KOPT-K1 (cell line): Measurements from ENCODE around the gene INHBC.
A peak's percentile ranks its signal among the peaks of the same experiment; 100 is the strongest.
"Not testable (repeated sequence)": the region's sequence is repeated elsewhere in the genome, so short reads cannot be mapped to it uniquely, and the experiment has no call there.

ENCODE experiments used
- H3K27ac ChIP-seq: fragments of 200-600 bp; sonication (generic); 2 replicates; pipeline ENCODE4 v1.5.1; 2016; ENCODE audit warnings: antibody characterized with exemption, mild to moderate bottlenecking, low read depth, low read length; ENCODE audit not compliant: poor library complexity, severe bottlenecking
- H3K36me3 ChIP-seq: fragments of 200-600 bp; sonication (generic); 2 replicates; pipeline ENCODE4 v1.5.1; 2017; ENCODE audit warnings: antibody characterized with exemption, mild to moderate bottlenecking, low read length, moderate library complexity; ENCODE audit not compliant: insufficient read depth
- H3K9me3 ChIP-seq: fragments of 200-600 bp; sonication (generic); 2 replicates; pipeline ENCODE4 v1.5.1; 2017; ENCODE audit warnings: antibody characterized with exemption, low read length, mild to moderate bottlenecking; ENCODE audit not compliant: insufficient read depth, poor library complexity, severe bottlenecking

The INHBC gene

GRCh38 chr12:57489157-57489641 lies 54.6 kb downstream of the INHBC start:
- Histone ChIP-seq H3K9me3 (no peaks in the 10 kb centered on the region), H3K36me3 (peaks cover 47% of the 10 kb centered on the region), H3K27ac (peak overlapping the region; percentile 76)

DNA sequence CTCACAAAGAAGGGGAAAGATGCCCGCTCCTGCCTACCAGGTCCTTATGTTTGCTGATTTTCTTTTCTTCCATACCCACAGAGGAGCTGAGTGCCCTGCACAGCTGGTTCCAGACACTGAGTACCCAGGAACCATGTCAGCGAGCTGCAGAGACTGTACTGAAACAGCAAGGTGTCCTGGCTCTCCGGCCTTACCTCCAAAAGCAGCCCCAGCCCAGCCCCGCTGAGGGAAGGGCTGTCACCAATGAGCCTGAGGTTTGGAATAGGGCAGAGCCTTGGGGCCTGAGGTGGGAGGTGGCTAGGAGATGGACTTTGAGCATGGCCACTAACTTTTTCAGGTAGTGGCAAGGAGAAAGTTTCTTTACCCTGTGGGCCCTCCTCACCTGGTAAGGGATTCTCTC lies 55.5 kb downstream of the INHBC start:
- Histone ChIP-seq H3K9me3 (no peaks in the 10 kb centered on the region), H3K27ac (no peak overlapping the region), H3K36me3 (peaks cover 52% of the 10 kb centered on the region)

DNA sequence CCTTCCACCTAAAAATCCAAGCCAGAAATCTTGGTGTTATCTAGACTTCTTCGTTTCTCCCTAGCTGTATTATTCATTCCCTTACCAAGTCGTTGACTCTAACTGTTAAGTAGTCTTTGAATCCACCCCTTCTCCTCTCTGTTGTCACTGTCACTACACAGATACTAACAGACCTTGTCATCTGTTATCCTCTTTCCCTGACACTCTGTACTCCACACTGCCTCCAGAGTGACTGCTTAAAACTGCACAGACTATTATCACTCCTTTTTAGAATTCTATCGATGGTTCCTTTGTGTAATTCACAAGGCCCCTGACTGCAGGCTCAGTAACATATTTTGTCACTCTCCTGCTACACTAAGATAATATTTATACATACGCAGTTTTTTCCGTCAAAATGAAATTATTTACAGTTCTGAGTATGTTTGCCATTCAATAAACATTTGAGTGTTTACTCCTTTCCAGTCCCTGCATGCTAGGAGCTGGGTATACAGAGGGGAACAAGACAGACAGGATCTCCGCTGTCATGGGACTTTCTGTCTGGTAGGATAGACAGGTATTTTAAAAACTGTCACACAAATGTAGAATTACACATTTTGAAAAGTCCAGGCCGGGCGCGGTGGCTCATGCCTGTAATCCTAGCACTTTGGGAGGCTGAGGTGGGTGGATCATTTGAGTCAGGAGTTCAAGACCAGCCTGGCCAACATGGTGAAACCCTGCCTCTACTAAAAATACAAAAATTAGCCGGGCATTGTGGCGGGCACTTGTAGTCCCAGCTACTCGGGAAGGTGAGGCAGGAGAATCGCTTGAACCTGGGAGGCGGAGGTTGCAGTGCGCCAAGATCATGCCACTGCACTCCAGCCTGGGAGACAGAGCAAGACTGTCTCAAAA lies 57.1 kb downstream of the INHBC start:
- Histone ChIP-seq H3K27ac (no peak overlapping the region), H3K36me3 (peaks cover 65% of the 10 kb centered on the region), H3K9me3 (no peaks in the 10 kb centered on the region)

DNA sequence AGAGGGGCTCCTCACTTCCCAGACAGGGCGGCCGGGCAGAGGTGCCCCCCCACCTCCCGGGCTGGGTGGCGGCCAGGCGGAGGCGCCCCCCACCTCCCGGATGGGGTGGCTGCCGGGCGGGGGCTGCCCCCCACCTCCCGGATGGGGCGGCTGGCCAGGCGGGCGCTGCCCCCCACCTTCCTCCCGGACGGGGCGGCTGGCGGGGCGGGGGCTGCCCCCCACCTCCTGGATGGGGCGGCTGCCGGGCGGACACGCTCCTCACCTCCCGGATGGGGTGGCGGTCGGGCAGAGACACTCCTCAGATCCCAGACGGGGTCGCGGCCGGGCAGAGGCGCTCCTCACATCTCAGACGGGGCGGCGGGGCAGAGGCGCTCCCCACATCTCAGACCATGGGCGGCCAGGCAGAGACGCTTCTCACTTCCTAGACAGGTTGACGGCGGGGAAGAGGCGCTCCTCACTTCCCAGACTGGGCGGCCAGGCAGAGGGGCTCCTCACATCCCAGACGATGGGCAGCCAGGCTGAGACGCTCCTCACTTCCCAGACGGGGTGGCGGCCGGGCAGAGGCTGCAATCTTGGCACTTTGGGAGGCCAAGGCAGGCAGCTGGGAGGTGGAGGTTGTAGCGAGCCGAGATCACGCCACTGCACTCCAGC lies 60.6 kb downstream of the INHBC start:
- H3K36me3 ChIP-seq: peaks cover 83% of the 10 kb centered on the region
- not testable (repeated sequence) for H3K27ac ChIP-seq, H3K9me3 ChIP-seq

GRCh38 chr12:57496822-57497221 lies 62.2 kb downstream of the INHBC start:
- Histone ChIP-seq H3K9me3 (no peaks in the 10 kb centered on the region), H3K36me3 (peaks cover 83% of the 10 kb centered on the region)

GRCh38 chr12:57497223-57498131 lies 62.9 kb downstream of the INHBC start:
- H3K27ac ChIP-seq: no peak overlapping the region
- no peaks in the 10 kb centered on the region for H3K9me3 ChIP-seq
- H3K36me3 ChIP-seq: peaks cover 84% of the 10 kb centered on the region

More at GRCh38 chr12:57496822-57497221, 62.2 kb downstream of the INHBC start:
- no peak overlapping the region for H3K27ac ChIP-seq

DNA sequence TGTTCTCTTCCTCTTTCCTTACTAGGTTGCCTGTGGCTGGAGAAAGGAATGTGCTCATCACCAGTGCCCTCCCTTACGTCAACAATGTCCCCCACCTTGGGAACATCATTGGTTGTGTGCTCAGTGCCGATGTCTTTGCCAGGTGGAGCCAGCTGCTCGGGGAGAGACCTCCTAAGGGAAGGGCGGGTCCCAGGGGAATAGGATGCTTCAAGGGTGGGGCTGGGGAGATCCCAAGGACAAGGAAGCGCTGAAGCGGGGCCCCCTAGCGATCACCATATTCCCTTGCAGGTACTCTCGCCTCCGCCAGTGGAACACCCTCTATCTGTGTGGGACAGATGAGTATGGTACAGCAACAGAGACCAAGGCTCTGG lies 63.5 kb downstream of the INHBC start:
- Histone ChIP-seq H3K9me3 (no peaks in the 10 kb centered on the region), H3K27ac (no peak overlapping the region), H3K36me3 (peaks cover 84% of the 10 kb centered on the region)

DNA sequence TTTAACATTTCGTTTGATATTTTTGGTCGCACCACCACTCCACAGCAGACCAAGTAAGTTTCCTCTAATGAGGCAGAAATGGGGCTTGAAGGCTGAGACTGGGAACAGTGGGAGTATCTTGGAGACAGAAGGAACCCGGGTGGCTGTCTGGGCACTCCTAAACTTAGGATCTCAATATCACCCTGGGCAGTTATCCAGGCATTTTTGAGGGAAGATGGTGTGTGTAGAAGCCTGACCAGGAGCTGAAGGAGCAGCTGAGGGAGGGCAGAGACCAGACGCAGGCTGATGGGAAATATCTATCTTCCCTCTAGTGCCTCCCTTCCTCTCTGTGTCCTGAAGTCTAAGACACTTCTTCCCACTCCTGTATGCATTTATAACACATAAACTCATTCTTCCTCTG lies 64.0 kb downstream of the INHBC start:
- Histone ChIP-seq H3K27ac (no peak overlapping the region), H3K9me3 (no peaks in the 10 kb centered on the region), H3K36me3 (peaks cover 88% of the 10 kb centered on the region)

DNA sequence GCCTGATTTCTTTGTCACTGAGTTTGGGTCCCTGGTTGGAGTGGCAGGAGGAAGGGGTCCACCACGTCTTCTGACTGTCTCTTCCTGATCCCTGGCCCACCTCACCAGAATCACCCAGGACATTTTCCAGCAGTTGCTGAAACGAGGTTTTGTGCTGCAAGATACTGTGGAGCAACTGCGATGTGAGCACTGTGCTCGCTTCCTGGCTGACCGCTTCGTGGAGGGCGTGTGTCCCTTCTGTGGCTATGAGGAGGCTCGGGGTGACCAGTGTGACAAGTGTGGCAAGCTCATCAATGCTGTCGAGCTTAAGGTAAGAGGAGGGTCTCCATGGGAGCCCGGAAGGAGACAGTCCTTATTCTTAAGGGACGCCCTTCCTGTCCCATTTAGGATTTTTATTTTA lies 65.6 kb downstream of the INHBC start:
- H3K36me3 ChIP-seq: peaks cover 95% of the 10 kb centered on the region
- H3K27ac ChIP-seq: no peak overlapping the region
- no peaks in the 10 kb centered on the region for H3K9me3 ChIP-seq
